Activated T-cell treated with anti-CD3 and anti-CD28 coated beads, Interleukin-2, amount 50 U/mL, for 48 hours (primary cell): ENCODE measurements around the gene SLC5A4.
A peak's percentile ranks its signal among the peaks of the same experiment; 100 is the strongest.

Source experiments
- DNase-seq, 2 experiments: peaks; one replicate each; pipeline ENCODE4 v3.0.0-alpha.2; 2020

The SLC5A4 gene

GRCh38 chr22:32232191-32232830, 22.8 kb downstream of the SLC5A4 start:
- DNase-seq = no peak

- no peak for DNase-seq
Measured at GRCh38 chr22:32226326-32227104, 28.6 kb downstream of the SLC5A4 start.

DNA sequence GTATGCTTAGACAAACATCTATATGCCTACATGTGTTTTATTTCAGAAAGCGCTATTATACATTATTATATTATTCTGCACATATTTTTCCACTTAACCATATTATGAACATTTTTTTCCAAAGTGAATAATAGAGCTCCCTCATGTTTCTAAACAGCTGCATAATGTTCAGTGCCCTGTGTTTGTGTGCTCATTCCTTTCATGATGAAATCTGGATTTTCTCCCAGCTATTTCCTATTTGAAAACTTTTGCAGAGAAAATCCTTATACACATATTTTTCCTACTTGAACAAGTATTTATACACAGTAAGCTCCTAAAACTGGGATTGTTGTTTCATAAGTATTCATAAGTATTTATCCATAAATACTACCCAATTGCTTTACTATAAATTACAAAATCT, 32.2 kb downstream of the SLC5A4 start:
- DNase-seq = no peak

DNA sequence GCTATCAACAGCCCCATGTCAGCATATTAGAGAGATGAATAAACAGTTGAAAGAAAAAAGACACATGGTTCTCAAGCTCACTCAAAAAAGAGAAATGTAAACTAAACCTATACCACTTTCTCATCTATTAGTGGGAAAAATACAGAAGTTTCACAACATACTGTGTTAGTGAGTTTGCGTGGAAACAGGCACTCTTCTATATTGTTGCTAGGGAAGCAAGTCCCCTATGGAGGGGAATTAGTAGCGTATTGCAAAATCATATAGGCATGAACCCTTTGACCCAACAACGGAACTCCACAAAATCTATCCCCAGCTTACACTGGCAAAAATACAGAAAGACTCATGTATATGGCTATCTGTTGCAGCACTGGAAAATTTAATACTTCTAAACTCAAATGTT, 36.1 kb downstream of the SLC5A4 start:
- no peak for DNase-seq

GRCh38 chr22:32218470-32218869, 36.7 kb downstream of the SLC5A4 start:
- no peak for DNase-seq

- no peak for DNase-seq
Measured at GRCh38 chr22:32217465-32217864, 37.7 kb downstream of the SLC5A4 start.

DNA sequence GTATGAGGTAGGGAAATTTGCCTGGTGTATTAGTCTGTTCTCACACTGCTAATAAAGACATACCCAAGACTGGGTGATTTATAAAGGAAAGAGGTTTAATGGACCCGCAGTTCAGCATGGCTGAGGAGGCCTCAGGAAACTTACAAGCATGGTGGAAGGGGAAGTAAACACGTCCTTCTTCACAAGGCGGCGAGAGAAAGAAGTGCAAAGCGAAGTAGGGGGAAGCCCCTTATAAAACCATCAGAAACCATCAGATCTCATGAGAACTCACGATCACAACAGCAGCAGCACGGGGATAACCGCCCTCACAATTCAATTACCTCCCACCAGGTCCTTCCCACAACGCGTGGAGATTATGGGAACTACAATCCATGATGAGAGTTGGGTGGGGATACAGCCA, 38.2 kb downstream of the SLC5A4 start:
- no peak for DNase-seq

- no peak for DNase-seq
Measured at GRCh38 chr22:32211011-32211410, 44.1 kb downstream of the SLC5A4 start.

- DNase-seq = no peak
Measured at GRCh38 chr22:32208681-32209080, 46.5 kb downstream of the SLC5A4 start.

DNA sequence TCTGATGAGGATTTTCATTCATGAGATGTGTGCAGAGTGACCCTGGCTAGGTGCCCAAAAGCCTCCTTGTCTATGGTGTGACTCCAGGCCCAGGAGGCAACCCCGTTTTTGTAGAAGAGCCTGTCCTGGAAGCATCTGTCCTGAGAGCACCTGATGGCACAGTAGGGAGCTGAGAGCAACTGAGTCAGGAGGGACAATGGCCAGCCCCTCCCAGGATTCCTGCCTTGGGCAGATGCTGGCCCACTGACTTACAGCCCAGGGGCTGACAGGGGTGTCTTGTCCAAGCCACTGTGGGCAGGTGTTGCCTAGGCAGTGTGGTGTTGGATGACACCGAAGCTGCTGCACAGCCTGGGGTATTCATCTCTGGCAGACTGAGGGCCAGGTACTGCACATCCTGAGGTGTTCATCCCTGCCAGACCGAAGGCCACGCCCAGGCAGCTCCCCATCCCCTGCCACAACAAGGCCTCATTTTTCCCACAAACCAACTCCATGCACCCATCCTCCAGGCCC, 47.1 kb downstream of the SLC5A4 start:
- DNase-seq = no peak

GRCh38 chr22:32206774-32207758, 48.1 kb downstream of the SLC5A4 start:
- DNase-seq = peak; percentile 39 to 49

DNA sequence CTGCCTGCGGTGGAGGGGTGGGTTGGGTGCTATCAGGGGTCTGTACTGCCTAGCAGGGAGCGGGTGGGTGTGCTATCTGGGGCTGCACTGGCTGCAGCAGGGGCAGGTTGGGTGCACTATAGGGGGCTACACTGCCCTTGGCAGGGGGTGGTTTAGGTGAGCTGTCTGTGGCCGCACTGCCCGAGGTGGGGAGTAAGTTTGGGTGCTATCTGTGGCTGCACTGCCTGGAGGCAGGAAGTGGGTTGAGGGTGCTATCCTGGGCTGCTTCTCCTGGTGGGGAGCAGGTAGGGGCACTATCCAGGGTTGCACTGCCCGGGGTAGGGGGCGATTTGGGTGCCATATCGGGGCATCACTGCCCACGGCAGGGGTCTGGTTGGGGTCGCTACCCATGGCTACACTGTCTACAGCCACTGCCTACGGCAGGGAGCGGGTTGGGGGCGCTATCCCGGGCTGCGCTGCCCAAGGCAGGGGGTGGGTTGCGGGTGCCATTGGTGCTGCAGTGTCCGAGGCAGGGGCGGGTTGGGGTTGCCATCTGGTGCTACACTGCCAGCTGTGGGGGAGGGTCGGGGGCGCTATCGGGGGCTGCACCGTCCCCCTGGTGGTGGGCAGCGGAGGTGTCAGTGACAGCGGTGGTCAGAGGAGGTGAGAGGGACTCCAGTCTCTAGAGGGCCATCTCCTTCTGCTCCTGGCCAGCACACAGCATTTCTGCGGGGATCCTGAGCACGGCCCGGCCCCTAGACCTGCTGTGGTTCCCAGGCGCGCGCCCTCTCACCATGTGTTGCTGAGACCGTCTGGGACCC, 49.0 kb downstream of the SLC5A4 start:
- DNase-seq = no peak

GRCh38 chr22:32204856-32205722, 50.1 kb downstream of the SLC5A4 start, which contains the start of gene RFPL2:
Gene RFPL2, minus strand, starts transcription at chr22:32205073. Its CDS starts 2,622 bp downstream, at chr22:32202451.
- DNase-seq = peak; percentile 43 to 50

DNA sequence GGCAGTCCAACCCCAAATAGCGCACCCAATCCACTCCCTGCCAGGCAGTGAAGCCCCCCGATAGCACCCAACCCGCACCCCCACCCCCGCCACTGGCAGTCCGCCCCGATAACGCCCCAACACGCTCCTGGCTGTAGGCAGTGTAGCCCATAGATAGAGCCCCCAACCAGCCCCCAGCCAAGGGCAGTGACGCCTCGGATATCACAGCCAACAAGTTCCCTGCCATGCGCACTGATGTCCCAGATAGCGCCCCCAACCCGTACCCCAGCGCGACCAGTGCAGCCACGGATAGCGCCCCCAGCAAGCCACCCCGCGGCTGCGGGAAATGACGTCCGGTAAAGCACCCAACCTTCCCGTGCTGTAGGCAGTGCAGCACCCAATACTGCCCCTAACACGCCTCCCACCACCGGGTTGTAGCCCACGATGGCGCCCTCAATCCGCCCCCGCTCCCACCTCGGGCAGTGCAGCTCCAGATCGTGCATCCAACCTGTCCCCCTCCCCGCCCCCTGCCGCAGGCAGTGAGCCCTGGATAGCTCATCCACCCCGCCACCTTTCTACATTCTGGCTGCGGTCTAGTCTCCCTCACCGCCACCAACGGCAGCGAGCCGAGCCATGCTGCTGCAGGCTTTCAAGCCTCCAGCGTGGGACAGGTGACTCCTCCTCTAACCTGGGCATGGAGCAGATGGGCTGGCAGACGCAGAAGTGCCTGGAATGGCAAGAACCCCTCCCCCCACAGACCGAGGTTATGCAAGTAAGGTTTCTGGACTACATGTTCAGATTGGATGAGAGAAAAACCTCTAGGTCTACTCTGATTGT, 50.9 kb downstream of the SLC5A4 start:
- peak; percentile 35 to 43 for DNase-seq

DNA sequence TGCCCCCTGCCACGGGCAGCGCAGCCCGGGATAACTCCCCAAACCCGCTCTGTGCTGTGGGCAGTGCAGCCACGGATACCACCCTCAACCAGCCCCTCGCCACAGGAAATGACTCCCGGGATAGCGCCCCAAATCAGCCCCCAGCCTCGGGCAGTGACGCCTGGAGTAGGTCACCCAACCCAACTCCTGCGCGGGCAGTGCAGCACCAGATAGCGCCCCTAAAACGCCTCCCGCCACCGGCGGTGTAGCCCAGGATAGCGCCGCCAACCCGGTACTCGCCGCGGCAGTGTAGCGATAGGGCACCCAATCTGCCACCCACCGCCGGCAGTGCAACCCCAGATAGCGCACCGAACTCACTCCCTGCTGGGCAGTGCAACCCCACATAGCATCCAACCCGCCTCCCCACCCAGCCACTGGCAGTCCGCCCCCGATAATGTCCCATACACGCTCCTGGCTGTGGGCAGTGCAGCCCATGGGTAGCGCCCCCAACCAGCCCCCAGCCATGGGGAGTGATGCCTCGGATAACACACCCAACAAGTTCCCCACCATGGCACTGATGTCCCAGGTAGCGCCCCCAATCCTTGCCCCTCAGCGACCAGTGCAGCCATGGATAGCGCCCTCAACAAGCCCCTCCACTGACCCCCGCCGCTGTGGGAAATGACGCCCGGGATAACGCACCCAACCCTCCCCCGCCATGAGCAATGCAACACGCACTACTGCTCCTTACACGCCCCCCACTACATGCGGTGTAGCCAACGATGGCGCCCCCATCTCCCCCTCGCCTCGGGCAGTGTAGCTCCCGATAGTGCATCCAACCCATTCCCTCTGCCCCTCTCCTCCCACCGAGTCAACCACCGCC, 51.7 kb downstream of the SLC5A4 start:
- DNase-seq = peak; percentile 34 to 35

DNA sequence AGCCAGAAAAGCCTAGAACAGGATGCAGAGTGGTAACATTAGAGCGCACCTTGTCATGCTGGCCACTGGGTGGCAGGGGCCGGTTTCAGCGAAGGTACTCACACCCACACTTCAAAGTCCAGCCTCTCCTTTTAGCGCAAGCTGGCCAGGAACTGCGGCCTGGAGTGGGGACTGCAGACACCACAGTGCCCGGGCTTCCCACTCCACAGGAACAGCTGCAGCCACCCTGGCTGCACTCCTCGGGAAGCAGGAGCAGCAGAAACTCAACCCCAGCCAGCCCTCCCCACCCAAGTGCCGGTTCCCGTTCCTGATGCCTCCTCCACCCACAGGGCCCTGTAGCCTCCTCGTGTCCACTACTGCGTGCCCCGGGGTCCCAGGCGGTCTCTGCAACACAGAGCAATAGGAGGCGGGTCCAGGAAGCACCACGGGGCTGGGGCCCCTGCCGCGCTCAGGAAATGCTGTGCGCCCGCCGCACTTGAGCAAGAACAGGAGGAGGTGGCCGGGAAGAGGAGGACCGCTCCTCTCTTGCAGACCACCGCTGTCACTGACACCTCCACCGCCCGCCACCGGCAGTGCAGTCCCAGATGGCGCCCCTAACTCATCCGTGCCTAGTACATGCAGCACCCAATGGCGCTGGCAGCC, 52.5 kb downstream of the SLC5A4 start:
- peak; percentile 43 to 55 for DNase-seq

- DNase-seq = no peak
Measured at GRCh38 chr22:32202161-32202538, 53.0 kb downstream of the SLC5A4 start.

DNA sequence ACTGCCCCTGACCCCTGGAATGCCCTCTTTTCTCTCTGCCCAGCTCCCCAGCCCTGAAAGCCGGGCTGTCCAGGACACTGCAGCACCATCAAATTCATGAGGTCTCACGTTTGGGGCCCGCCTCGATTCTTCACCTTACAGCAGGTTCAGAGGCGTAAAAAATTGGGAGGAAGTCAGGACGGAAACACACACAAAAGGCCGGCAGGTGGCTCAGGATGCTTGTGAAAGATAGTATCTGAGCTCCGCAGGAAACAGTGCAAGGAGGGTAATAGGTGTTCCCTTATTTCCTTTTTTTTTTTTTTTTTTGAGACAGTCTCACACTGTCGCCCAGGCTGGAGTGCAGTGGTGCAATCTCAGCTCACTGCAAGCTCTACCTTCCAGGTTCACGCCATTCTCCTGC, 54.4 kb downstream of the SLC5A4 start:
- no peak for DNase-seq

- DNase-seq = no peak
Measured at GRCh38 chr22:32199961-32200360, 55.2 kb downstream of the SLC5A4 start.
